DOHH2 (cell line): Measurements from ENCODE around the gene CBFB.

Experiments
- H3F3A ChIP-seq: fragments of 200-600 bp; sonication (generic), shearing (Covaris generic); 2 replicates; pipeline ENCODE4 v1.6.0; 2016; ENCODE audit warnings: antibody characterized with exemption, mild to moderate bottlenecking; ENCODE audit not compliant: control insufficient read depth, insufficient read depth
- H3K27ac ChIP-seq: fragments of 200-600 bp; sonication (generic); 2 replicates; pipeline ENCODE4 v1.5.1; 2014; ENCODE audit warnings: low read depth, mild to moderate bottlenecking, low read length, moderate library complexity
- H3K27me3 ChIP-seq: fragments of 200-600 bp; sonication (generic); 2 replicates; pipeline ENCODE4 v1.6.1; 2014; ENCODE audit warnings: mild to moderate bottlenecking, low read length, mixed read lengths; ENCODE audit not compliant: control insufficient read depth
- H3K36me3 ChIP-seq: fragments of 200-600 bp; sonication (generic); 2 replicates; pipeline ENCODE4 v1.6.1; 2014; ENCODE audit warnings: mild to moderate bottlenecking, low read length, moderate library complexity, mixed read lengths; ENCODE audit not compliant: control insufficient read depth
- H3K4me1 ChIP-seq: fragments of 200-600 bp; sonication (generic); 2 replicates; pipeline ENCODE4 v1.6.1; 2014; ENCODE audit warnings: mild to moderate bottlenecking, low read length, mixed read lengths; ENCODE audit not compliant: control insufficient read depth
- H3K4me2 ChIP-seq: fragments of 200-600 bp; sonication (generic); 2 replicates; pipeline ENCODE4 v1.6.0; 2014; ENCODE audit warnings: mild to moderate bottlenecking, low read length, moderate library complexity
- H3K4me3 ChIP-seq: fragments of 200-600 bp; sonication (generic); 2 replicates; pipeline ENCODE4 v1.5.1; 2014; ENCODE audit warnings: mild to moderate bottlenecking, low read length, mixed read lengths
- H3K79me2 ChIP-seq: fragments of 200-600 bp; sonication (generic); 2 replicates; pipeline ENCODE4 v1.6.1; 2014; ENCODE audit warnings: mild to moderate bottlenecking, low read length, mixed read lengths; ENCODE audit not compliant: control insufficient read depth
- H3K9me2 ChIP-seq: fragments of 200-600 bp; sonication (generic); replicated peaks from 2 replicates; pipeline ENCODE4 v1.6.1; 2014; ENCODE audit warnings: mild to moderate bottlenecking, low read length, mixed read lengths; ENCODE audit not compliant: control insufficient read depth
- H3K9me3 ChIP-seq: fragments of 200-600 bp; sonication (generic); 2 replicates; pipeline ENCODE4 v1.6.1; 2014; ENCODE audit warnings: antibody characterized with exemption, low read length, mixed read lengths; ENCODE audit not compliant: control insufficient read depth, insufficient read depth
- H4K20me1 ChIP-seq: fragments of 200-600 bp; sonication (generic); 2 replicates; pipeline ENCODE4 v1.6.0; 2014; ENCODE audit warnings: low read depth, mild to moderate bottlenecking, antibody characterized with exemption, low read length, moderate library complexity; ENCODE audit not compliant: control insufficient read depth, insufficient read depth
- EZH2phosphoT487 ChIP-seq: fragments of 200-600 bp; sonication (generic); IDR thresholded peaks from 2 replicates; pipeline ENCODE4 v1.6.1; 2017; ENCODE audit warnings: borderline replicate concordance, mild to moderate bottlenecking, antibody characterized with exemption, low read length, moderate library complexity, mixed read lengths
- TF ChIP-seq, protein P1 (sequence below): fragments of 200-600 bp; sonication (generic); IDR thresholded peaks from one replicate; pipeline ENCODE4 v1.5.1; 2014; ENCODE audit warnings: antibody characterized with exemption, mild to moderate bottlenecking, low read depth, low read length; ENCODE audit not compliant: poor library complexity, severe bottlenecking

The CBFB gene

GRCh38 chr16:67019171-67019570 is 9.8 kb upstream of the CBFB start:
- Histone ChIP-seq H3K79me2 (no peaks in the 10 kb centered on the region), H3K27ac (no peak overlapping the region), H3K4me1 (peaks cover 17% of the 10 kb centered on the region), H3K36me3 (no peaks in the 10 kb centered on the region), H3K9me3 (no peaks in the 10 kb centered on the region), H4K20me1 (no peaks in the 10 kb centered on the region), H3K9me2 (no peaks in the 10 kb centered on the region), H3K4me3 (no peak overlapping the region), H3K27me3 (peaks cover 8% of the 10 kb centered on the region; the same call in 1 of the 2 replicates), H3K4me2 (no peak overlapping the region), H3F3A (peaks cover 3% of the 10 kb centered on the region; the same call in 1 of the 2 replicates)
- no peak for TF ChIP-seq EZH2phosphoT487
- TF ChIP-seq, protein P1, sequence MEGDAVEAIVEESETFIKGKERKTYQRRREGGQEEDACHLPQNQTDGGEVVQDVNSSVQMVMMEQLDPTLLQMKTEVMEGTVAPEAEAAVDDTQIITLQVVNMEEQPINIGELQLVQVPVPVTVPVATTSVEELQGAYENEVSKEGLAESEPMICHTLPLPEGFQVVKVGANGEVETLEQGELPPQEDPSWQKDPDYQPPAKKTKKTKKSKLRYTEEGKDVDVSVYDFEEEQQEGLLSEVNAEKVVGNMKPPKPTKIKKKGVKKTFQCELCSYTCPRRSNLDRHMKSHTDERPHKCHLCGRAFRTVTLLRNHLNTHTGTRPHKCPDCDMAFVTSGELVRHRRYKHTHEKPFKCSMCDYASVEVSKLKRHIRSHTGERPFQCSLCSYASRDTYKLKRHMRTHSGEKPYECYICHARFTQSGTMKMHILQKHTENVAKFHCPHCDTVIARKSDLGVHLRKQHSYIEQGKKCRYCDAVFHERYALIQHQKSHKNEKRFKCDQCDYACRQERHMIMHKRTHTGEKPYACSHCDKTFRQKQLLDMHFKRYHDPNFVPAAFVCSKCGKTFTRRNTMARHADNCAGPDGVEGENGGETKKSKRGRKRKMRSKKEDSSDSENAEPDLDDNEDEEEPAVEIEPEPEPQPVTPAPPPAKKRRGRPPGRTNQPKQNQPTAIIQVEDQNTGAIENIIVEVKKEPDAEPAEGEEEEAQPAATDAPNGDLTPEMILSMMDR, result no peak

GRCh38 chr16:67021321-67021720 is 7.6 kb upstream of the CBFB start:
- Histone ChIP-seq H3K4me2 (no peak overlapping the region), H3K36me3 (no peaks in the 10 kb centered on the region)
- TF ChIP-seq, protein P1, result no peak
- no peak for TF ChIP-seq EZH2phosphoT487

DNA sequence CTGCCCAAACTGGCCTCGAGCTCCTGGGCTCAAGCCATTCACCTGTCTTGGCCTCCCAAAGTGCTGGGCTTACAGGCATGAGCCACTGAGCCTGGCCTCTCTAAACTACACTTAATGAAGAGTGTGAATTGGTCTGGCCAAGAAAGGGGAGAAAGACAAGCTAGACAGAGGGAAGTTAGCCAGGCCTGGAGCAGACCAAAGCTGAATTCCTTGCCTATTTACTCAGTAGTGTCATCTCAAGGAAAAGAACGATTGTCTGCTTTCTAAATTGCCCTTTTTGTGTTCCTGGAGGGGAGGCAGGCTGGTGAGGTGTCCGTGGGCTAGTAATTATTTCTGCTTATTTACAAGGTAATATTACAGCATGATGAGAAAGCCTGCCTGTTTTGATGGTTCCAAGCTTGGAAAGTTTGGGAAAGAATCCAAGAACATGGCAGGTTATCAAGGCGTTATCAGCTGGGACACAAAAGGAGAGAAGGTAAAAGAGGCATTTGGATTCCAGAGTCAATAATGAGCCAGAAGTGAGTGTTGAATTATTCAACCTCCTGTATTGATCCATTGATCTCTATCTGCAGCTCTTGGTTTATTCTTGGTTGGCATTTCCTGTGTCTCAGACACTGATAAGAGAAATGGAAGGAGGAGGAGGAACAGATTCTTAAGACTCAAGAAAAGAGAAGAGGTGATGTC is 6.3 kb upstream of the CBFB start:
- Histone ChIP-seq H3K4me2 (no peak overlapping the region), H3K4me3 (no peak overlapping the region), H3K27me3 (no peaks in the 10 kb centered on the region), H3K4me1 (peaks cover 17% of the 10 kb centered on the region), H3K9me2 (no peaks in the 10 kb centered on the region), H4K20me1 (no peaks in the 10 kb centered on the region), H3K9me3 (no peaks in the 10 kb centered on the region), H3K27ac (no peak overlapping the region), H3K36me3 (no peaks in the 10 kb centered on the region), H3K79me2 (no peaks in the 10 kb centered on the region), H3F3A (no peaks in the 10 kb centered on the region)
- TF ChIP-seq, protein P1, result no peak
- TF ChIP-seq EZH2phosphoT487, result no peak

More at GRCh38 chr16:67021321-67021720, 7.6 kb upstream of the CBFB start:
- H3K9me2 ChIP-seq, result no peaks in the 10 kb centered on the region
- H3K4me1 ChIP-seq, result peaks cover 17% of the 10 kb centered on the region
- H3K79me2 ChIP-seq, result no peaks in the 10 kb centered on the region
- no peaks in the 10 kb centered on the region for H3K9me3 ChIP-seq
- H3F3A ChIP-seq, result no peaks in the 10 kb centered on the region
- no peaks in the 10 kb centered on the region for H4K20me1 ChIP-seq
- H3K27ac ChIP-seq, result no peak overlapping the region
- no peaks in the 10 kb centered on the region for H3K27me3 ChIP-seq
- H3K4me3 ChIP-seq, result no peak overlapping the region
